Measurements from ENCODE around the gene LGALS14. TPM values are rescaled to one million over a fixed set of nuclear protein-coding genes. Genes with fewer than 3 reads are reported as not detected.
"Not testable (repeated sequence)": the region's sequence is repeated elsewhere in the genome, so short reads cannot be mapped to it uniquely, and the experiment has no call there.

LGALS14 gene
- total RNA-seq, 1 experiment from 2014 or later: not detected

- H3K9me2 ChIP-seq (ENCODE audit: insufficient read depth): no peaks in the 10 kb centered on the region
- no peak overlapping the region for H3K9ac ChIP-seq (ENCODE audit: low read length)
- no TSS peak for BruUV-seq (replicated peaks)
- no peak overlapping the region for H3K27ac ChIP-seq (ENCODE audit: low read depth, low read length)
- TF ChIP-seq EGR1 (IDR thresholded peaks at IDR 0.05; ENCODE audit: low read depth): no peak
- ChIA-PET RAD21 (ENCODE audit: low non-redundant PET in 1 of 2, low total read pairs in 2 of 2, uncharacterized antibody in 2 of 2, unreplicated experiment in 2 of 2) (no interaction called here), CTCF (no interaction called here), POLR2A (no interaction called here)
- ATAC-seq: no peak
- H3K9me3 ChIP-seq (ENCODE audit: control insufficient read depth in 1 of 2, insufficient read depth in 1 of 2, low read depth in 1 of 2, low read length in 2 of 2): no peaks in the 10 kb centered on the region
- no peaks in the 10 kb centered on the region for H3K79me2 ChIP-seq (ENCODE audit: insufficient read depth, low read length)
- H3K4me2 ChIP-seq (ENCODE audit: low read length): no peak overlapping the region
- H3K4me1 ChIP-seq (ENCODE audit: control insufficient read depth in 1 of 2, insufficient read depth in 2 of 2, low read length in 2 of 2): no peaks in the 10 kb centered on the region
- no peaks in the 10 kb centered on the region for H3K36me3 ChIP-seq (ENCODE audit: control insufficient read depth in 1 of 2, insufficient read depth in 2 of 2, low read length in 2 of 2)
- no peak for DNase-seq (ENCODE audit: low read depth, low spot score)
- intact Hi-C loops (cut with micrococcal nuclease): no loop called here
- H3K4me3 ChIP-seq (replicated peaks in 1 of 2; ENCODE audit: low read depth in 1 of 2, low read length in 2 of 2): no peak overlapping the region
- peaks cover 59% of the 10 kb centered on the region for H3K27me3 ChIP-seq (ENCODE audit: insufficient read depth, low read length)
- H2AFZ ChIP-seq (ENCODE audit: low read depth, low read length, poor library complexity, severe bottlenecking): no peak overlapping the region
- no peaks in the 10 kb centered on the region for H4K20me1 ChIP-seq (ENCODE audit: insufficient read depth)
Measured at GRCh38 chr19:39710333-39710890, 6.1 kb downstream of the LGALS14 start.

- H3K9ac ChIP-seq (ENCODE audit: low read length); H2AFZ ChIP-seq (ENCODE audit: low read depth, low read length, poor library complexity, severe bottlenecking); RAD21 ChIA-PET (ENCODE audit: low non-redundant PET in 1 of 2, low total read pairs in 2 of 2, uncharacterized antibody in 2 of 2, unreplicated experiment in 2 of 2); H3K36me3 ChIP-seq (ENCODE audit: control insufficient read depth in 1 of 2, insufficient read depth in 2 of 2, low read length in 2 of 2); H3K4me3 ChIP-seq (replicated peaks in 1 of 2; ENCODE audit: low read depth in 1 of 2, low read length in 2 of 2); H3K4me1 ChIP-seq (ENCODE audit: control insufficient read depth in 1 of 2, insufficient read depth in 2 of 2, low read length in 2 of 2); H4K20me1 ChIP-seq (ENCODE audit: insufficient read depth); BruUV-seq (replicated peaks); DNase-seq (ENCODE audit: low read depth, low spot score); POLR2A ChIA-PET; H3K9me3 ChIP-seq (ENCODE audit: control insufficient read depth in 1 of 2, insufficient read depth in 1 of 2, low read depth in 1 of 2, low read length in 2 of 2); ATAC-seq; H3K27ac ChIP-seq (ENCODE audit: low read depth, low read length); CTCF ChIA-PET; H3K79me2 ChIP-seq (ENCODE audit: insufficient read depth, low read length); H3K9me2 ChIP-seq (ENCODE audit: insufficient read depth); intact Hi-C loops (cut with micrococcal nuclease); H3K4me2 ChIP-seq (ENCODE audit: low read length): not testable (repeated sequence)
- peaks cover 12% of the 10 kb centered on the region; the same call in 1 of the 2 replicates for H3K27me3 ChIP-seq (ENCODE audit: insufficient read depth, low read length)
Measured at GRCh38 chr19:39720144-39720543, 15.9 kb downstream of the LGALS14 start.

- intact Hi-C loops (cut with micrococcal nuclease): no loop called here
- Histone ChIP-seq H3K4me3 (replicated peaks in 1 of 2; ENCODE audit: low read depth in 1 of 2, low read length in 2 of 2) (no peak overlapping the region), H3K79me2 (ENCODE audit: insufficient read depth, low read length) (no peaks in the 10 kb centered on the region), H3K9me3 (ENCODE audit: control insufficient read depth in 1 of 2, insufficient read depth in 1 of 2, low read depth in 1 of 2, low read length in 2 of 2) (no peaks in the 10 kb centered on the region), H4K20me1 (ENCODE audit: insufficient read depth) (no peaks in the 10 kb centered on the region), H3K4me2 (ENCODE audit: low read length) (no peak overlapping the region), H3K9ac (ENCODE audit: low read length) (no peak overlapping the region), H2AFZ (ENCODE audit: low read depth, low read length, poor library complexity, severe bottlenecking) (no peak overlapping the region), H3K9me2 (ENCODE audit: insufficient read depth) (no peaks in the 10 kb centered on the region), H3K36me3 (ENCODE audit: control insufficient read depth in 1 of 2, insufficient read depth in 2 of 2, low read length in 2 of 2) (no peaks in the 10 kb centered on the region), H3K4me1 (ENCODE audit: control insufficient read depth in 1 of 2, insufficient read depth in 2 of 2, low read length in 2 of 2) (no peaks in the 10 kb centered on the region), H3K27me3 (ENCODE audit: insufficient read depth, low read length) (peaks cover 62% of the 10 kb centered on the region), H3K27ac (ENCODE audit: low read depth, low read length) (no peak overlapping the region)
- CTCF ChIA-PET: no interaction called here
- ATAC-seq: no peak
- RAD21 ChIA-PET (ENCODE audit: low non-redundant PET in 1 of 2, low total read pairs in 2 of 2, uncharacterized antibody in 2 of 2, unreplicated experiment in 2 of 2): no interaction called here
- no peak for DNase-seq (ENCODE audit: low read depth, low spot score)
- BruUV-seq (replicated peaks): no TSS peak
- POLR2A ChIA-PET: no interaction called here
- no peak for TF ChIP-seq ELF1 (IDR thresholded peaks at IDR 0.05; ENCODE audit: borderline replicate concordance, low read depth)
- no peak for TF ChIP-seq JUND (IDR thresholded peaks at IDR 0.05)
- no peak for TF ChIP-seq SIN3A (IDR thresholded peaks at IDR 0.05; ENCODE audit: low read depth)
- no peak for TF ChIP-seq ZFX (IDR thresholded peaks at IDR 0.05)
- TF ChIP-seq ATF3 (IDR thresholded peaks at IDR 0.05): no peak
- no peak for TF ChIP-seq POLR2A (IDR thresholded peaks at IDR 0.05; ENCODE audit: borderline replicate concordance, extremely low read depth, insufficient read depth, insufficient read length)
- TF ChIP-seq CTCF (IDR thresholded peaks at IDR 0.05 in 2 of 3, conservative IDR thresholded peaks at IDR 0.05 in 1 of 3; ENCODE audit: borderline replicate concordance in 1 of 3, insufficient read depth in 1 of 3, low read depth in 2 of 3, low read length in 2 of 3): no peak
- no peak for TF ChIP-seq POLR2AphosphoS5 (IDR thresholded peaks at IDR 0.05; ENCODE audit: low read depth, low read length)
- no peak for TF ChIP-seq SP1 (IDR thresholded peaks at IDR 0.05; ENCODE audit: low read depth)
- TF ChIP-seq TCF7L2 (IDR thresholded peaks at IDR 0.05; ENCODE audit: borderline replicate concordance, extremely low read depth, insufficient read depth, insufficient read length): no peak
- no peak for TF ChIP-seq RAD21 (IDR thresholded peaks at IDR 0.05; ENCODE audit: low read depth)
- TF ChIP-seq ZNF274 (IDR thresholded peaks at IDR 0.05; ENCODE audit: low read depth, low read length): no peak
- no peak for TF ChIP-seq FOSL1 (IDR thresholded peaks at IDR 0.05; ENCODE audit: low read depth)
- no peak for TF ChIP-seq EZH2 (IDR thresholded peaks at IDR 0.05)
Measured at GRCh38 chr19:39725995-39726394, 21.7 kb downstream of the LGALS14 start.
